PC-3 (cell line): ENCODE data around the gene FSCN2. TPM values are rescaled to one million over a fixed set of nuclear protein-coding genes. Genes with fewer than 3 reads are reported as not detected.

Source experiments
- ATAC-seq: fragments of 200-7000 bp; cut with Tn5 transposase; 2 replicates; pipeline ENCODE4 v1.9.1; 2020; ENCODE audit warnings: mild to moderate bottlenecking, moderate library complexity
- BruUV-seq: library from RNA; stranded (reverse); fragments of 400-500 nt; replicated peaks from 2 replicates; lab custom pipeline; 2021; lab: Mats Ljungman, UMichigan
- CTCF ChIA-PET: fragments of 300-600 bp; sonication (Branson Sonifier 250); formaldehyde crosslinking; loops from one replicate; lab custom pipeline; 2022; ENCODE audit warnings: antibody characterized with exemption; lab: Charles Lee
- POLR2A ChIA-PET: fragments of 300-600 bp; sonication (Branson Sonifier 250); formaldehyde crosslinking; loops from one replicate; lab custom pipeline; 2022; ENCODE audit warnings: antibody characterized with exemption; ENCODE audit not compliant: unreplicated experiment; lab: Charles Lee
- DNase-seq: peaks from one replicate; pipeline ENCODE4 v3.0.0-alpha.2; 2015
- H2AFZ ChIP-seq: fragments of 300-600 bp; sonication (generic); 2 replicates; pipeline ENCODE4 v1.6.0; 2016; ENCODE audit warnings: antibody characterized with exemption, low read length
- H3F3A ChIP-seq: fragments of 300-600 bp; sonication (generic); one replicate; pipeline ENCODE4 v1.6.0; 2017; ENCODE audit warnings: antibody characterized with exemption, low read length, control low read depth, mild to moderate bottlenecking; ENCODE audit not compliant: unreplicated experiment
- H3K27ac ChIP-seq: fragments of 300-600 bp; sonication (generic); 2 replicates; pipeline ENCODE4 v1.5.1; 2016; ENCODE audit warnings: mild to moderate bottlenecking, low read length
- H3K27me3 ChIP-seq: fragments of 300-600 bp; sonication (generic); 2 replicates; pipeline ENCODE4 v1.6.1; 2016; ENCODE audit warnings: low read length, mixed read lengths
- H3K36me3 ChIP-seq: fragments of 300-600 bp; sonication (generic); 2 replicates; pipeline ENCODE4 v1.6.1; 2016; ENCODE audit warnings: low read depth, mixed run types, low read length, mixed read lengths
- H3K4me1 ChIP-seq: fragments of 300-600 bp; sonication (generic); 2 replicates; pipeline ENCODE4 v1.5.1; 2016; ENCODE audit warnings: low read length; ENCODE audit not compliant: insufficient read depth
- H3K4me2 ChIP-seq: fragments of 300-600 bp; sonication (generic); 2 replicates; pipeline ENCODE4 v1.6.0; 2016; ENCODE audit warnings: low read length
- H3K4me3 ChIP-seq: fragments of 300-600 bp; sonication (generic); 2 replicates; pipeline ENCODE4 v1.5.1; 2016; ENCODE audit warnings: mild to moderate bottlenecking, low read length, mixed read lengths
- H3K79me2 ChIP-seq: fragments of 300-600 bp; sonication (generic); 2 replicates; pipeline ENCODE4 v1.6.1; 2017; ENCODE audit warnings: low read length, mixed read lengths
- H3K9ac ChIP-seq: fragments of 300-600 bp; sonication (generic); 2 replicates; pipeline ENCODE4 v1.6.0; 2016; ENCODE audit warnings: mild to moderate bottlenecking, low read length
- H3K9me2 ChIP-seq: fragments of 300-600 bp; sonication (generic); replicated peaks from 2 replicates; pipeline ENCODE4 v1.6.1; 2016; ENCODE audit warnings: mixed run types, low read length, mixed read lengths
- H3K9me3 ChIP-seq: fragments of 300-600 bp; sonication (generic); 2 replicates; pipeline ENCODE4 v1.6.1; 2016; ENCODE audit warnings: low read length, mixed read lengths
- H4K20me1 ChIP-seq: fragments of 300-600 bp; sonication (generic); 2 replicates; pipeline ENCODE4 v1.6.1; 2016; ENCODE audit warnings: low read length, mixed read lengths
- CTCF ChIP-seq: fragments of 300-600 bp; sonication (generic); conservative IDR thresholded peaks from 2 replicates; pipeline ENCODE4 v1.5.1; 2017; ENCODE audit warnings: antibody characterized with exemption, low read depth, mild to moderate bottlenecking, low read length
- EZH2 ChIP-seq: fragments of 300-600 bp; sonication (generic); IDR thresholded peaks from one replicate; pipeline ENCODE4 v1.6.1; 2017; ENCODE audit warnings: antibody characterized with exemption, mild to moderate bottlenecking, low read length; ENCODE audit not compliant: unreplicated experiment
- EZH2phosphoT487 ChIP-seq: fragments of 300-600 bp; sonication (generic); IDR thresholded peaks from 2 replicates; pipeline ENCODE4 v1.6.1; 2018; ENCODE audit warnings: mild to moderate bottlenecking, antibody characterized with exemption, low read length, borderline replicate concordance
- intact Hi-C: fragments of 100-400 bp; cut with micrococcal nuclease; formaldehyde crosslinking; loops from 2 replicates; pipeline ENCODE4 v1.9.0; 2023
- total RNA-seq: library from RNA; depleted of rRNA; stranded (reverse); fragments of >200 nt; gene quantifications from 2 replicates; pipeline ENCODE4 v1.2.3, GENCODE V29; 2014

Gene FSCN2
- total RNA-seq, 1 experiment from 2014 or later = 0.87 TPM

GRCh38 chr17:81561494-81561885, 33.3 kb downstream of the FSCN2 start:
- TF ChIP-seq EZH2 = no peak
- TF ChIP-seq CTCF = no peak
- TF ChIP-seq EZH2phosphoT487 = no peak
- Histone ChIP-seq H2AFZ (no peak overlapping the region), H4K20me1 (peaks cover 14% of the 10 kb centered on the region; the same call in 1 of the 2 replicates), H3K27me3 (no peaks in the 10 kb centered on the region), H3K4me3 (no peak overlapping the region), H3K36me3 (peaks cover 81% of the 10 kb centered on the region), H3K9me3 (no peaks in the 10 kb centered on the region), H3F3A (peaks cover 11% of the 10 kb centered on the region), H3K9me2 (no peaks in the 10 kb centered on the region), H3K9ac (no peak overlapping the region), H3K79me2 (peaks cover 13% of the 10 kb centered on the region), H3K27ac (no peak overlapping the region), H3K4me2 (no peak overlapping the region), H3K4me1 (peaks cover 35% of the 10 kb centered on the region)
- ATAC-seq = peak; percentile 34; the same call in 1 of the 2 replicates
- intact Hi-C loops = no loop called here
- DNase-seq = peak; percentile 43
- POLR2A ChIA-PET = interaction anchor here (0.6 kb wide), 2 partner anchors 9 to 47 kb away, joined by 3 to 4 read pairs; partner anchors contain the start of gene FAAP100
- CTCF ChIA-PET = no interaction called here
- no TSS peak for BruUV-seq

DNA sequence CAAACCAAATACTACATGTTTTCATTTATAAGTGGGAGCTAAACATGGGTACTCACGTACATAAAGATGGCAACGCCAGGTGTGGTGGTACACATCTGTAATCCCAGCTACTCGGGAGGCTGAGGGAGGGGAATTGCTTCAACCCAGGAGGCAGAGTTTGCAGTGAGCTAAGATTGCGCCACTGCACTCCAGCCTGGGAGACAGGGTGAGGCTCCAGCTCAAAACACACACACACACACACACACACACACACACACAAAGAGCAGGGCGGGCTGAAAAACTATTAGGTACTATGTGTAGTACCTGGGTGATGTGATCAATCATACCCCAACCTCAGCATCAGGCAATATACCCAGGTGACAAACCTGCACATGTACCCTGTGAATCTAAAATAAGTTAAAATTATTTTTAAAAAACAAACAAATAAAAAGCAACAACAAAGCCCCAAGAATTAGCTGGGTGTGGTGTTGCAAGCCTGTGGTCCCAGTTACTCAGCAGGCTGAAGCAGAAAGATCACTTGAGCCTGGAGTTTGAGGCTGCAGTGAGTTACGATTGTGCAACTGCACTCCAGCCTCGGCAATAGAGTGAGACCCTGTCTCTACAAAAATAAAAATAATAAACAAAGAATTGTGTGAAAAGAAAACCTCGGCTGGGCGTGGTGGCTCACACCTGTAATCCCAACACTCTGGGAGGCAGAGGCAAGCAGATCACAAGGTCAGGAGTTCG, 35.8 kb downstream of the FSCN2 start:
- H3K27ac ChIP-seq = no peak overlapping the region
- H3K79me2 ChIP-seq = peaks cover 13% of the 10 kb centered on the region
- ATAC-seq (no peak), DNase-seq (no peak)
- ChIA-PET CTCF (no interaction called here), POLR2A (no interaction called here)
- H3K9me2 ChIP-seq = no peaks in the 10 kb centered on the region
- H3K4me1 ChIP-seq = peaks cover 40% of the 10 kb centered on the region
- H3K9ac ChIP-seq = no peak overlapping the region
- TF ChIP-seq EZH2phosphoT487 (no peak), CTCF (no peak), EZH2 (no peak)
- H3K9me3 ChIP-seq = no peaks in the 10 kb centered on the region
- no peak overlapping the region for H2AFZ ChIP-seq
- peaks cover 21% of the 10 kb centered on the region for H4K20me1 ChIP-seq
- H3K4me3 ChIP-seq = no peak overlapping the region
- H3F3A ChIP-seq = peaks cover 11% of the 10 kb centered on the region
- BruUV-seq = no TSS peak
- no peak overlapping the region for H3K4me2 ChIP-seq
- intact Hi-C loops = no loop called here
- no peaks in the 10 kb centered on the region for H3K27me3 ChIP-seq
- H3K36me3 ChIP-seq = peaks cover 71% of the 10 kb centered on the region

- no peak for ATAC-seq
- no TSS peak for BruUV-seq
These were observed 36.6 kb downstream of the FSCN2 start for GRCh38 chr17:81564778-81565177.

More at GRCh38 chr17:81564778-81565177, 36.6 kb downstream of the FSCN2 start:
- CTCF ChIA-PET = no interaction called here
- H3K9ac ChIP-seq = no peak overlapping the region
- intact Hi-C loops = no loop called here
- H3F3A ChIP-seq = peaks cover 11% of the 10 kb centered on the region
- no peak for DNase-seq
- H3K4me3 ChIP-seq = no peak overlapping the region
- H2AFZ ChIP-seq = no peak overlapping the region
- peaks cover 40% of the 10 kb centered on the region for H3K4me1 ChIP-seq
- TF ChIP-seq EZH2phosphoT487 (no peak), EZH2 (no peak), CTCF (no peak)
- peaks cover 13% of the 10 kb centered on the region for H3K79me2 ChIP-seq
- POLR2A ChIA-PET = no interaction called here
- H3K27me3 ChIP-seq = no peaks in the 10 kb centered on the region
- H4K20me1 ChIP-seq = peaks cover 27% of the 10 kb centered on the region
- peaks cover 72% of the 10 kb centered on the region for H3K36me3 ChIP-seq
- no peak overlapping the region for H3K4me2 ChIP-seq
- H3K27ac ChIP-seq = no peak overlapping the region
- H3K9me3 ChIP-seq = no peaks in the 10 kb centered on the region
- no peaks in the 10 kb centered on the region for H3K9me2 ChIP-seq
